ENCODE measurements around the gene SMIM26. TPM values are rescaled to one million over a fixed set of nuclear protein-coding genes. Genes with fewer than 3 reads are reported as not detected.

The SMIM26 gene
- total and polyA plus RNA-seq, 2 of the 8 experiments (the other 6 are each of a cell fraction or from before 2014, with no cell fraction given): 69.8 to 95.0 TPM

DNA sequence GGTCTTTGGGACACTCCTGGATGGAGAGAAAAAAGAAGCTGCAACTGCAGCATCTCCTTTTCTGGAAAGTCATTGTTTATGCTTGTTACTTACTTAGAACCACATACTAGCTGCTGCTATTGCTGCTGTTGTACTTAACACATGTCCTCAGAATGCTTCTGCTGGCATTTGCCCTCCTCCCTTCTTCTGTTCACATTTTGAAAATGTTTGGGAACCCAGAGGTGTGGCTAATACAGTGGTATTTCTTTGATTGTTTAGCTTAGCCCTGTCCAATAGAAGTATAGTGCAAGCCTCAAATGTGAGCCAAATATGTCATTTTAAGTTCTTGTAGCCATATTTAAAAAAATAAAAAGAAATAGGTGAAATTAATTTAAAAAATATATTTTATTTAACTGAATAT is 29.0 kb downstream of the SMIM26 start:
- CTCF ChIA-PET (ENCODE audit: partially characterized antibody): interaction anchor here (0.7 to 1.3 kb wide), 5 partner anchors 15 to 708 kb away, joined by 3 to 4 read pairs (median 3); no protein-coding TSS in a partner anchor
- Histone ChIP-seq H2BK20ac (ENCODE audit: low read length) (no peak overlapping the region), H2AK5ac (ENCODE audit: low read depth, low read length) (no peak overlapping the region), H4K8ac (ENCODE audit: extremely low read depth, insufficient read depth, low read length) (no peak overlapping the region), H2AFZ (ENCODE audit: low read length) (no peak overlapping the region), H2BK5ac (ENCODE audit: low read depth, low read length) (no peak overlapping the region), H3K14ac (ENCODE audit: insufficient read length) (no peak overlapping the region), H3K4me1 (replicated peaks in 1 of 4; ENCODE audit: control insufficient read depth in 3 of 4, insufficient read depth in 4 of 4, low read length in 3 of 4) (peaks cover 0 to 5% (median 1%) of the 10 kb centered on the region in 4 experiments; a peak in 2 of 7 replicates), H3K4me3 (ENCODE audit: extremely low read depth in 1 of 4, insufficient read depth in 2 of 4, low read depth in 3 of 4, low read length in 4 of 4) (no peak overlapping the region), H3K18ac (ENCODE audit: extremely low read depth, low read length) (no peak overlapping the region), H3K79me1 (ENCODE audit: low read depth, low read length) (no peaks in the 10 kb centered on the region; the same call in 1 of the 2 replicates), H4K5ac (ENCODE audit: insufficient read length, low read depth, low read length) (no peak overlapping the region), H3K56ac (replicated peaks; ENCODE audit: insufficient read length, low read depth, low read length) (no peak overlapping the region), H3K27ac (ENCODE audit: low read depth, low read length) (no peak overlapping the region), H2BK120ac (replicated peaks; ENCODE audit: low read depth, low read length) (no peak overlapping the region), H3K36me3 (ENCODE audit: control insufficient read depth in 2 of 4, insufficient read depth in 4 of 4, low read length in 3 of 4) (peaks cover 0 to 8% (median 3%) of the 10 kb centered on the region in 4 experiments; a peak in 3 of 8 replicates), H2BK15ac (ENCODE audit: low read length) (no peak overlapping the region), H4K91ac (replicated peaks; ENCODE audit: insufficient read length, low read length) (no peak overlapping the region), H3K27me3 (replicated peaks in 1 of 4; ENCODE audit: control insufficient read depth in 3 of 4, extremely low read depth in 1 of 4, insufficient read depth in 3 of 4, low read length in 3 of 4) (no peaks in the 10 kb centered on the region), H2BK12ac (ENCODE audit: low read depth, low read length) (no peak overlapping the region), H3K23me2 (ENCODE audit: low read depth, low read length) (no peaks in the 10 kb centered on the region; the same call in 1 of the 2 replicates), H3K79me2 (ENCODE audit: control insufficient read depth in 1 of 2, insufficient read depth in 2 of 2, low read length in 2 of 2) (peaks cover 0 to 19% of the 10 kb centered on the region in 2 experiments; a peak in 2 of 4 replicates), H3K23ac (ENCODE audit: insufficient read length) (no peak overlapping the region), H3K4ac (replicated peaks; ENCODE audit: insufficient read length, low read depth, low read length) (no peak overlapping the region), H4K20me1 (replicated peaks in 1 of 2; ENCODE audit: control insufficient read depth in 1 of 2, insufficient read depth in 2 of 2, low read length in 2 of 2) (peaks cover 0 to 5% of the 10 kb centered on the region in 2 experiments), H3K4me2 (ENCODE audit: insufficient read depth in 1 of 2, low read depth in 2 of 2, low read length in 2 of 2) (no peak overlapping the region), H3K9ac (replicated peaks in 1 of 4; ENCODE audit: extremely low read depth in 1 of 4, low read depth in 3 of 4, low read length in 3 of 4) (no peak overlapping the region), H3K9me3 (ENCODE audit: insufficient read depth in 2 of 2, low read depth in 1 of 2, low read length in 1 of 2) (no peaks in the 10 kb centered on the region)
- TF ChIP-seq NANOG (IDR thresholded peaks at IDR 0.05; ENCODE audit: insufficient read depth, low read depth, low read length, poor library complexity, severe bottlenecking) (no peak), SAP30 (IDR thresholded peaks at IDR 0.05; ENCODE audit: insufficient read depth, insufficient replicate concordance, low read length) (no peak), HDAC6 (IDR thresholded peaks at IDR 0.05; ENCODE audit: low read depth, low read length) (no peak), SP4 (IDR thresholded peaks at IDR 0.05; ENCODE audit: low read length) (no peak)
- TF ChIP-seq, protein P1, sequence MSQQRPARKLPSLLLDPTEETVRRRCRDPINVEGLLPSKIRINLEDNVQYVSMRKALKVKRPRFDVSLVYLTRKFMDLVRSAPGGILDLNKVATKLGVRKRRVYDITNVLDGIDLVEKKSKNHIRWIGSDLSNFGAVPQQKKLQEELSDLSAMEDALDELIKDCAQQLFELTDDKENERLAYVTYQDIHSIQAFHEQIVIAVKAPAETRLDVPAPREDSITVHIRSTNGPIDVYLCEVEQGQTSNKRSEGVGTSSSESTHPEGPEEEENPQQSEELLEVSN (IDR thresholded peaks at IDR 0.05): no peak
- DNase-seq (ENCODE audit: low read depth in 1 of 2, low spot score in 2 of 2): no peak
- no peak for FAIRE-seq
- POLR2A ChIA-PET (ENCODE audit: partially characterized antibody): no interaction called here

Measured in H1 (cell line).